ENCODE measurements around the gene MYBPH. TPM values are rescaled to one million over a fixed set of nuclear protein-coding genes. Genes with fewer than 3 reads are reported as not detected.

MYBPH gene
- total RNA-seq, 2 donors from 2014 or later, result not detected

DNA sequence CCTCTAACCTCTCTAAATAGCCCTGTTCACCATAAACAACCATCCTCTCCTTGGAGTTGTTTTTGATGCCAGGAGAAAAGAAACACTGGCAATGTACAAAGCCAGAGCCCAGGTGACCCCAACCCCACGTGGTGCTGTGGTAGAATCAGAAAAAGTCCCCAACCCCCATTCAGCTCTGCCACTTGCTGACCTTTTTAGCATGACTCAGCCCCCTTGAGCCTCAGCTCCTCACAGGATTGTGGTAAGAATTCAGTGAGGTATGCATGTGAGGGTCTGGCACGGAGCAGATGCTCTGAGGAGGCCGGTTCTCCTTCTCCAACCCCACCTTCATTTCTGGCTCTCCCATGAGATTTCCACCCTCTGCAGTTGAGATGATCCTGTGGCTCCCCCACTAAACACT is 22.0 kb upstream of the MYBPH start:
- TF ChIP-seq, protein P1, sequence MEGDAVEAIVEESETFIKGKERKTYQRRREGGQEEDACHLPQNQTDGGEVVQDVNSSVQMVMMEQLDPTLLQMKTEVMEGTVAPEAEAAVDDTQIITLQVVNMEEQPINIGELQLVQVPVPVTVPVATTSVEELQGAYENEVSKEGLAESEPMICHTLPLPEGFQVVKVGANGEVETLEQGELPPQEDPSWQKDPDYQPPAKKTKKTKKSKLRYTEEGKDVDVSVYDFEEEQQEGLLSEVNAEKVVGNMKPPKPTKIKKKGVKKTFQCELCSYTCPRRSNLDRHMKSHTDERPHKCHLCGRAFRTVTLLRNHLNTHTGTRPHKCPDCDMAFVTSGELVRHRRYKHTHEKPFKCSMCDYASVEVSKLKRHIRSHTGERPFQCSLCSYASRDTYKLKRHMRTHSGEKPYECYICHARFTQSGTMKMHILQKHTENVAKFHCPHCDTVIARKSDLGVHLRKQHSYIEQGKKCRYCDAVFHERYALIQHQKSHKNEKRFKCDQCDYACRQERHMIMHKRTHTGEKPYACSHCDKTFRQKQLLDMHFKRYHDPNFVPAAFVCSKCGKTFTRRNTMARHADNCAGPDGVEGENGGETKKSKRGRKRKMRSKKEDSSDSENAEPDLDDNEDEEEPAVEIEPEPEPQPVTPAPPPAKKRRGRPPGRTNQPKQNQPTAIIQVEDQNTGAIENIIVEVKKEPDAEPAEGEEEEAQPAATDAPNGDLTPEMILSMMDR (conservative IDR thresholded peaks at IDR 0.05), result no peak
- H3K27ac Mint-ChIP-seq, result no peak overlapping the region
- no peak overlapping the region for H3K4me3 ChIP-seq (ENCODE audit: low read length)

GRCh38 chr1:203196371-203196770 is 20.7 kb upstream of the MYBPH start:
- no peak overlapping the region for H3K9ac ChIP-seq (ENCODE audit: extremely low read depth, low read length, poor library complexity, severe bottlenecking)
- Mint-ChIP-seq H3K27me3 (ENCODE audit: insufficient read depth) (peaks cover 12% of the 10 kb centered on the region), H3K36me3 (ENCODE audit: low read depth) (no peaks in the 10 kb centered on the region), H3K4me3 (no peak overlapping the region), H3K9me3 (no peaks in the 10 kb centered on the region), H3K27ac (no peak overlapping the region), H3K4me1 (peaks cover 2% of the 10 kb centered on the region)
- no peaks in the 10 kb centered on the region for H3K36me3 ChIP-seq (ENCODE audit: control insufficient read depth, insufficient read depth, low read length)
- WGBS, 2 experiments (ENCODE audit: insufficient coverage in 1 of 2, insufficient read length in 1 of 2), result 86 to 92% methylated on average over 1 to 3 of the region's 3 CpGs
- no peaks in the 10 kb centered on the region for H3K27me3 ChIP-seq (ENCODE audit: control insufficient read depth, insufficient read depth, low read length, poor library complexity, severe bottlenecking)
- TF ChIP-seq, protein P1 (conservative IDR thresholded peaks at IDR 0.05), result peak; percentile 57
- H3K4me3 ChIP-seq (ENCODE audit: low read length), result no peak overlapping the region
- no peaks in the 10 kb centered on the region for H3K9me3 ChIP-seq (ENCODE audit: control insufficient read depth, low read length)
- H3K27ac ChIP-seq (ENCODE audit: low read depth, low read length), result no peak overlapping the region
- H3K4me1 ChIP-seq (ENCODE audit: control insufficient read depth, insufficient read depth, low read length), result no peaks in the 10 kb centered on the region
- no peak for DNase-seq

More for the DNA sequence above, 22.0 kb upstream of the MYBPH start:
- Mint-ChIP-seq H3K4me3 (no peak overlapping the region), H3K36me3 (ENCODE audit: low read depth) (no peaks in the 10 kb centered on the region), H3K27me3 (ENCODE audit: insufficient read depth) (peaks cover 16% of the 10 kb centered on the region), H3K4me1 (peaks cover 2% of the 10 kb centered on the region), H3K9me3 (no peaks in the 10 kb centered on the region)
- Histone ChIP-seq H3K9ac (ENCODE audit: extremely low read depth, low read length, poor library complexity, severe bottlenecking) (no peak overlapping the region), H3K4me1 (ENCODE audit: control insufficient read depth, insufficient read depth, low read length) (no peaks in the 10 kb centered on the region), H3K27me3 (ENCODE audit: control insufficient read depth, insufficient read depth, low read length, poor library complexity, severe bottlenecking) (no peaks in the 10 kb centered on the region), H3K9me3 (ENCODE audit: control insufficient read depth, low read length) (no peaks in the 10 kb centered on the region), H3K36me3 (ENCODE audit: control insufficient read depth, insufficient read depth, low read length) (no peaks in the 10 kb centered on the region), H3K27ac (ENCODE audit: low read depth, low read length) (no peak overlapping the region)
- no peak for DNase-seq
- 68% methylated on average over 3 of the region's 3 CpGs; no CpG with 5 or more reads in 1 of the 2 experiments for WGBS, 2 experiments (ENCODE audit: insufficient coverage in 1 of 2, insufficient read length in 1 of 2)

- peaks cover 19% of the 10 kb centered on the region for H3K4me1 Mint-ChIP-seq
- H3K36me3 Mint-ChIP-seq (ENCODE audit: low read depth), result no peaks in the 10 kb centered on the region
- no peaks in the 10 kb centered on the region for H3K9me3 ChIP-seq (ENCODE audit: control insufficient read depth, low read length)
- no peak overlapping the region for H3K4me3 Mint-ChIP-seq
- TF ChIP-seq, protein P1 (conservative IDR thresholded peaks at IDR 0.05), result no peak
- no peak overlapping the region for H3K4me3 ChIP-seq (ENCODE audit: low read length)
- no peaks in the 10 kb centered on the region for H3K27me3 Mint-ChIP-seq (ENCODE audit: insufficient read depth)
- H3K27ac ChIP-seq (ENCODE audit: low read depth, low read length), result no peak overlapping the region
- no peak for DNase-seq
- no peaks in the 10 kb centered on the region for H3K27me3 ChIP-seq (ENCODE audit: control insufficient read depth, insufficient read depth, low read length, poor library complexity, severe bottlenecking)
- no peak overlapping the region for H3K9ac ChIP-seq (ENCODE audit: extremely low read depth, low read length, poor library complexity, severe bottlenecking)
- peaks cover 11% of the 10 kb centered on the region for H3K4me1 ChIP-seq (ENCODE audit: control insufficient read depth, insufficient read depth, low read length)
- no peaks in the 10 kb centered on the region for H3K9me3 Mint-ChIP-seq
- H3K36me3 ChIP-seq (ENCODE audit: control insufficient read depth, insufficient read depth, low read length), result no peaks in the 10 kb centered on the region
- WGBS, 2 experiments (ENCODE audit: insufficient coverage in 1 of 2, insufficient read length in 1 of 2), result 95 to 100% methylated on average over 1 to 2 of the region's 2 CpGs
- H3K27ac Mint-ChIP-seq, result no peak overlapping the region
These were observed 15.3 kb upstream of the MYBPH start for GRCh38 chr1:203190949-203191348.

Data from endodermal cell (in vitro differentiated cells).